HG03066 (cell line): Measurements from ENCODE around the gene CAPN14.
"Not testable (repeated sequence)": the region's sequence is repeated elsewhere in the genome, so short reads cannot be mapped to it uniquely, and the experiment has no call there.

Experiments
- ATAC-seq: cut with Tn5 transposase; IDR thresholded peaks from one replicate; pipeline ENCODE4 v1.9.1; 2021; ENCODE audit warnings: low read depth; ENCODE audit not compliant: unreplicated experiment

Gene CAPN14

GRCh38 chr2:31199206-31199605 is 18.1 kb downstream of the CAPN14 start:
- no peak for ATAC-seq

GRCh38 chr2:31197669-31198068 is 19.6 kb downstream of the CAPN14 start:
- no peak for ATAC-seq

GRCh38 chr2:31197166-31197565 is 20.1 kb downstream of the CAPN14 start:
- no peak for ATAC-seq

- ATAC-seq: no peak
Measured at GRCh38 chr2:31196622-31197021, 20.7 kb downstream of the CAPN14 start.

GRCh38 chr2:31193806-31194205 is 23.5 kb downstream of the CAPN14 start:
- ATAC-seq: no peak

- ATAC-seq: no peak
Measured at GRCh38 chr2:31192851-31193392, 24.4 kb downstream of the CAPN14 start.

- ATAC-seq: no peak
Measured at GRCh38 chr2:31192396-31192795, 24.9 kb downstream of the CAPN14 start.

GRCh38 chr2:31191931-31192330 is 25.4 kb downstream of the CAPN14 start:
- no peak for ATAC-seq

GRCh38 chr2:31190188-31190587 is 27.1 kb downstream of the CAPN14 start:
- ATAC-seq: no peak

- no peak for ATAC-seq
Measured at GRCh38 chr2:31189141-31189540, 28.2 kb downstream of the CAPN14 start.

- no peak for ATAC-seq
Measured at GRCh38 chr2:31188131-31188530, 29.2 kb downstream of the CAPN14 start.

GRCh38 chr2:31187166-31187565 is 30.1 kb downstream of the CAPN14 start:
- no peak for ATAC-seq

GRCh38 chr2:31183973-31184372 is 33.3 kb downstream of the CAPN14 start:
- ATAC-seq: not testable (repeated sequence)

GRCh38 chr2:31176742-31177141 is 40.6 kb downstream of the CAPN14 start:
- ATAC-seq: no peak

GRCh38 chr2:31171142-31171541 is 46.2 kb downstream of the CAPN14 start:
- no peak for ATAC-seq

GRCh38 chr2:31170071-31170698 is 47.1 kb downstream of the CAPN14 start:
- ATAC-seq: peak; percentile 78

GRCh38 chr2:31168291-31168690 is 49.0 kb downstream of the CAPN14 start:
- no peak for ATAC-seq

GRCh38 chr2:31166925-31167324 is 50.4 kb downstream of the CAPN14 start:
- ATAC-seq: no peak

- ATAC-seq: no peak
Measured at GRCh38 chr2:31163011-31163539, 54.2 kb downstream of the CAPN14 start.

- no peak for ATAC-seq
Measured at GRCh38 chr2:31161637-31162036, 55.7 kb downstream of the CAPN14 start.

GRCh38 chr2:31151501-31151900 is 65.8 kb downstream of the CAPN14 start:
- ATAC-seq: no peak

GRCh38 chr2:31150120-31150670 is 67.1 kb downstream of the CAPN14 start:
- ATAC-seq: no peak
